ENCODE results near the gene NOX5.

- TF ChIP-seq EZH2 (IDR thresholded peaks at IDR 0.05; ENCODE audit: insufficient read depth, poor library complexity, severe bottlenecking) (no peak), EZH2phosphoT487 (IDR thresholded peaks at IDR 0.05; ENCODE audit: insufficient read depth, low read depth) (no peak)
Measured at GRCh38 chr15:68994149-68994548, 20.3 kb upstream of the NOX5 start.

Measured in GM23248 (cell line).